IMR-90 (cell line): ENCODE data around the gene APBB1IP.

ENCODE experiments used
- CHD1 ChIP-seq: IDR thresholded peaks from 2 replicates; pipeline ENCODE4 v1.6.1; 2012; ENCODE audit warnings: low read depth, low read length, improper control_type of control experiment
- CTCF ChIP-seq: conservative IDR thresholded peaks from 2 replicates; pipeline ENCODE4 v1.5.1; 2012; ENCODE audit warnings: mild to moderate bottlenecking, low read depth, low read length, improper control_type of control experiment
- POLR2A ChIP-seq: IDR thresholded peaks from 2 replicates; pipeline ENCODE4 v1.6.1; 2012; ENCODE audit warnings: mild to moderate bottlenecking, low read depth, low read length
- RAD21 ChIP-seq: IDR thresholded peaks from 2 replicates; pipeline ENCODE4 v1.6.1; 2012; ENCODE audit warnings: low read length, improper control_type of control experiment
- RFX5 ChIP-seq: IDR thresholded peaks from 2 replicates; pipeline ENCODE4 v1.8.0; 2012; ENCODE audit warnings: low read depth, mild to moderate bottlenecking, low read length, moderate library complexity
- TF ChIP-seq, protein P1 (sequence below): fragments of 150-350 bp; IDR thresholded peaks from 2 replicates; pipeline ENCODE4 v1.6.1; 2017; ENCODE audit warnings: mild to moderate bottlenecking, antibody characterized with exemption, low read length, low read depth
- TF ChIP-seq, protein P2 (sequence below): fragments of 150-350 bp; IDR thresholded peaks from 2 replicates; pipeline ENCODE4 v1.6.1; 2016; ENCODE audit warnings: low read depth, mild to moderate bottlenecking, low read length, moderate library complexity, borderline replicate concordance

- TF ChIP-seq CTCF (no peak), POLR2A (no peak), RFX5 (no peak), CHD1 (no peak), RAD21 (no peak)
- TF ChIP-seq, protein P1, sequence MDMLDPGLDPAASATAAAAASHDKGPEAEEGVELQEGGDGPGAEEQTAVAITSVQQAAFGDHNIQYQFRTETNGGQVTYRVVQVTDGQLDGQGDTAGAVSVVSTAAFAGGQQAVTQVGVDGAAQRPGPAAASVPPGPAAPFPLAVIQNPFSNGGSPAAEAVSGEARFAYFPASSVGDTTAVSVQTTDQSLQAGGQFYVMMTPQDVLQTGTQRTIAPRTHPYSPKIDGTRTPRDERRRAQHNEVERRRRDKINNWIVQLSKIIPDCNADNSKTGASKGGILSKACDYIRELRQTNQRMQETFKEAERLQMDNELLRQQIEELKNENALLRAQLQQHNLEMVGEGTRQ = no peak
- TF ChIP-seq, protein P2, sequence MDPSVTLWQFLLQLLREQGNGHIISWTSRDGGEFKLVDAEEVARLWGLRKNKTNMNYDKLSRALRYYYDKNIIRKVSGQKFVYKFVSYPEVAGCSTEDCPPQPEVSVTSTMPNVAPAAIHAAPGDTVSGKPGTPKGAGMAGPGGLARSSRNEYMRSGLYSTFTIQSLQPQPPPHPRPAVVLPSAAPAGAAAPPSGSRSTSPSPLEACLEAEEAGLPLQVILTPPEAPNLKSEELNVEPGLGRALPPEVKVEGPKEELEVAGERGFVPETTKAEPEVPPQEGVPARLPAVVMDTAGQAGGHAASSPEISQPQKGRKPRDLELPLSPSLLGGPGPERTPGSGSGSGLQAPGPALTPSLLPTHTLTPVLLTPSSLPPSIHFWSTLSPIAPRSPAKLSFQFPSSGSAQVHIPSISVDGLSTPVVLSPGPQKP = no peak
Measured at GRCh38 chr10:26475386-26475785, 37.2 kb downstream of the APBB1IP start.
